Cardiac fibroblast (primary cell): ENCODE results near the gene CHMP3.
A peak's percentile ranks its signal among the peaks of the same experiment; 100 is the strongest.

Experiments used
- DNase-seq, 2 donors: peaks; one replicate each; pipeline versions ENCODE4 v3.0.0 to v3.0.0-alpha.2; 2010; ENCODE audit warnings: low read depth in 2 of 2
- H3K4me3 ChIP-seq, 2 donors: replicated peaks in 1 of 2; 1 replicate in 1 of 2; 2 replicates in 1 of 2; pipeline ENCODE4 v1.5.1; 2011; ENCODE audit warnings: low read depth in 2 of 2, low read length in 2 of 2, mild to moderate bottlenecking in 2 of 2, moderate library complexity in 1 of 2
- TF ChIP-seq, protein P1 (sequence below): IDR thresholded peaks from one replicate; pipeline ENCODE4 v1.5.1; 2011; ENCODE audit warnings: low read depth, mild to moderate bottlenecking, low read length, inconsistent platforms

CHMP3 gene

DNA sequence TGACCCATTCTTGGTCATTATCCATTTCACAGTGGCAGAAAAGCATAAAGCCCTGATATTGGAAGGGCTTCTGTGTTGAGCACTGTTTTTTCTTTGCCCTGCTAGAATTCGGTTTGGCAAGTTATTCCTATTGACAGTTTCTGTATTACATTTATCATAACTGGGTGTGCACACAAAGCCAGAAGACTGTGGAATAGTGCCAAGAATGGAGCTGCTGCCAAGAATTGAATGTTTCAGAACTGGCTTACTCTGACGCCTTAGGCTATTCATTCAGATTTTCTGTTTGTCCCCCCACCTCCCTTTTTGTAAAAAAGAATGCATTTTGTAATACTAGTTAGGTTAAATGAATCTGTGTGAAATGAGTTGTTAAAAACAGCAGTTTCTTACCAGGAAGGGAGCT is 109.4 kb downstream of the CHMP3 start:
- TF ChIP-seq, protein P1, sequence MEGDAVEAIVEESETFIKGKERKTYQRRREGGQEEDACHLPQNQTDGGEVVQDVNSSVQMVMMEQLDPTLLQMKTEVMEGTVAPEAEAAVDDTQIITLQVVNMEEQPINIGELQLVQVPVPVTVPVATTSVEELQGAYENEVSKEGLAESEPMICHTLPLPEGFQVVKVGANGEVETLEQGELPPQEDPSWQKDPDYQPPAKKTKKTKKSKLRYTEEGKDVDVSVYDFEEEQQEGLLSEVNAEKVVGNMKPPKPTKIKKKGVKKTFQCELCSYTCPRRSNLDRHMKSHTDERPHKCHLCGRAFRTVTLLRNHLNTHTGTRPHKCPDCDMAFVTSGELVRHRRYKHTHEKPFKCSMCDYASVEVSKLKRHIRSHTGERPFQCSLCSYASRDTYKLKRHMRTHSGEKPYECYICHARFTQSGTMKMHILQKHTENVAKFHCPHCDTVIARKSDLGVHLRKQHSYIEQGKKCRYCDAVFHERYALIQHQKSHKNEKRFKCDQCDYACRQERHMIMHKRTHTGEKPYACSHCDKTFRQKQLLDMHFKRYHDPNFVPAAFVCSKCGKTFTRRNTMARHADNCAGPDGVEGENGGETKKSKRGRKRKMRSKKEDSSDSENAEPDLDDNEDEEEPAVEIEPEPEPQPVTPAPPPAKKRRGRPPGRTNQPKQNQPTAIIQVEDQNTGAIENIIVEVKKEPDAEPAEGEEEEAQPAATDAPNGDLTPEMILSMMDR = no peak
- DNase-seq = peak; percentile 86 to 94
- no peak overlapping the region for H3K4me3 ChIP-seq
